Liver (tissue), 9 donors: ENCODE data around the gene TCP1. TPM values are rescaled to one million over a fixed set of nuclear protein-coding genes. Genes with fewer than 3 reads are reported as not detected.

Experiments
- DNase-seq: peaks from one replicate; pipeline ENCODE4 v3.0.0-alpha.2; 2017; ENCODE audit warnings: low spot score
- H3K27ac ChIP-seq, 2 donors: one replicate each; pipeline ENCODE4 v1.7.0; 2013; ENCODE audit warnings: inconsistent platforms in 2 of 2, low read length in 2 of 2, control low read depth in 1 of 2, low read depth in 1 of 2, mild to moderate bottlenecking in 1 of 2
- H3K27me3 ChIP-seq, 4 donors: one replicate each; pipeline versions ENCODE4 v1.6.1 to v1.7.0; 2013; ENCODE audit warnings: low read length in 3 of 4, inconsistent platforms in 1 of 4, mild to moderate bottlenecking in 1 of 4, moderate library complexity in 1 of 4; ENCODE audit not compliant: control insufficient read depth in 4 of 4, insufficient read depth in 4 of 4
- H3K36me3 ChIP-seq, 4 donors: one replicate each; pipeline versions ENCODE4 v1.6.1 to v1.7.0; 2013; ENCODE audit warnings: low read length in 3 of 4, mild to moderate bottlenecking in 3 of 4, low read depth in 1 of 4, moderate library complexity in 1 of 4; ENCODE audit not compliant: control insufficient read depth in 4 of 4, insufficient read depth in 3 of 4
- H3K4me1 ChIP-seq, 4 donors: one replicate each; pipeline versions ENCODE4 v1.6.1 to v1.7.0; 2013; ENCODE audit warnings: low read length in 3 of 4, mild to moderate bottlenecking in 3 of 4, moderate library complexity in 1 of 4; ENCODE audit not compliant: control insufficient read depth in 4 of 4, insufficient read depth in 4 of 4
- H3K4me3 ChIP-seq, 3 donors: one replicate each; pipeline versions ENCODE4 v1.6.1 to v1.7.0; 2013; ENCODE audit warnings: low read length in 3 of 3, control low read depth in 1 of 3, low read depth in 1 of 3, mild to moderate bottlenecking in 1 of 3
- H3K9ac ChIP-seq, 2 donors: one replicate each; pipeline ENCODE4 v1.7.0; 2013; ENCODE audit warnings: low read length in 2 of 2, mild to moderate bottlenecking in 2 of 2, moderate library complexity in 2 of 2, control low read depth in 1 of 2, low read depth in 1 of 2
- H3K9me3 ChIP-seq, 4 donors: one replicate each; pipeline versions ENCODE4 v1.6.1 to v1.7.0; 2013; ENCODE audit warnings: low read length in 3 of 4; ENCODE audit not compliant: control insufficient read depth in 4 of 4
- EGR1 ChIP-seq, 2 donors: IDR thresholded peaks; 2 replicates each; pipeline ENCODE4 v1.6.1; 2016 to 2018; ENCODE audit warnings: antibody characterized with exemption in 2 of 2, low read depth in 2 of 2
- FOXA1 ChIP-seq: IDR thresholded peaks from 2 replicates; pipeline ENCODE4 v1.6.1; 2016; ENCODE audit warnings: antibody characterized with exemption
- FOXA2 ChIP-seq: IDR thresholded peaks from 2 replicates; pipeline ENCODE4 v1.6.1; 2016; ENCODE audit warnings: antibody characterized with exemption
- GABPA ChIP-seq, 2 donors: IDR thresholded peaks in 1 of 2; conservative IDR thresholded peaks in 1 of 2; 2 replicates each; pipeline ENCODE4 v1.6.1; 2016; ENCODE audit warnings: antibody characterized with exemption in 2 of 2, mild to moderate bottlenecking in 1 of 2, moderate library complexity in 1 of 2
- HNF4A ChIP-seq, 2 donors: conservative IDR thresholded peaks; 2 replicates each; pipeline ENCODE4 v1.6.1; 2016; ENCODE audit warnings: antibody characterized with exemption in 2 of 2, mild to moderate bottlenecking in 2 of 2
- HNF4G ChIP-seq: IDR thresholded peaks from 2 replicates; pipeline ENCODE4 v1.6.1; 2016; ENCODE audit warnings: antibody characterized with exemption
- JUND ChIP-seq, 2 donors: IDR thresholded peaks; 2 replicates each; pipeline ENCODE4 v1.6.1; 2016; ENCODE audit warnings: antibody characterized with exemption in 2 of 2
- NR2F2 ChIP-seq: IDR thresholded peaks from 2 replicates; pipeline ENCODE4 v1.6.1; 2016; ENCODE audit warnings: antibody characterized with exemption
- RAD21 ChIP-seq, 2 donors: IDR thresholded peaks; 2 replicates each; pipeline ENCODE4 v1.6.1; 2016; ENCODE audit warnings: antibody characterized with exemption in 2 of 2, mild to moderate bottlenecking in 2 of 2
- RXRA ChIP-seq, 2 donors: IDR thresholded peaks; 2 replicates each; pipeline ENCODE4 v1.6.1; 2017 to 2018; ENCODE audit warnings: antibody characterized with exemption in 2 of 2, mild to moderate bottlenecking in 1 of 2
- SP1 ChIP-seq: IDR thresholded peaks from 2 replicates; pipeline ENCODE4 v1.6.1; 2018; ENCODE audit warnings: antibody characterized with exemption, mild to moderate bottlenecking
- TAF1 ChIP-seq: conservative IDR thresholded peaks from 2 replicates; pipeline ENCODE4 v1.6.1; 2016; ENCODE audit warnings: antibody characterized with exemption, mild to moderate bottlenecking
- YY1 ChIP-seq: IDR thresholded peaks from 2 replicates; pipeline ENCODE4 v1.6.1; 2016; ENCODE audit warnings: antibody characterized with exemption, mild to moderate bottlenecking
- WGBS: extraction: QIAGEN DNeasy Blood & Tissue Kit; methylation state at CpG from one replicate; pipeline ENCODE4 v1.1.7; 2013; 5-methylcytosine and 5-hydroxymethylcytosine counted together
- polyA plus RNA-seq, 2 donors: library from polyadenylated mRNA; stranded (reverse) in 1 of 2; unstranded in 1 of 2; fragments of 200-250 nt in 1 of 2; fragments of >200 nt in 1 of 2; fragmentation: Nextera tagmentation in 1 of 2; extraction: Ambion mirVana in 1 of 2; gene quantifications; one replicate each; pipeline versions ENCODE4 v1.2.1 to v1.2.3, GENCODE V29; 2013 to 2015
- total RNA-seq, 2 donors: library from RNA; depleted of rRNA; stranded (reverse); fragments of >200 nt; gene quantifications; one replicate each; pipeline ENCODE4 v1.2.3, GENCODE V29; 2014
- TF ChIP-seq, protein P1 (sequence below): IDR thresholded peaks from 2 replicates; pipeline ENCODE4 v1.6.1; 2016; ENCODE audit warnings: antibody characterized with exemption, mild to moderate bottlenecking
- TF ChIP-seq, protein P2 (sequence below): IDR thresholded peaks from 2 replicates; pipeline ENCODE4 v1.6.1; 2016; ENCODE audit warnings: antibody characterized with exemption
- TF ChIP-seq, protein P3 (sequence below): fragments of 150-350 bp; IDR thresholded peaks from 2 replicates; pipeline ENCODE4 v1.5.1; 2017; ENCODE audit warnings: improper control_type of control experiment, low read depth, low read length; ENCODE audit not compliant: missing input control
- TF ChIP-seq, protein P4 (sequence below): IDR thresholded peaks from 2 replicates; pipeline ENCODE4 v1.6.1; 2016; ENCODE audit warnings: antibody characterized with exemption
- TF ChIP-seq, protein P5 (sequence below): IDR thresholded peaks from 2 replicates; pipeline ENCODE4 v1.6.1; 2016; ENCODE audit warnings: antibody characterized with exemption
- donor health status: healthy.
- donor health status: healthy.
- donor health status: healthy.
- donor health status: healthy.
- donor health status: healthy.

The TCP1 gene
- total and polyA plus RNA-seq, 4 donors = 59.5 to 155 (median 94.3) TPM

DNA sequence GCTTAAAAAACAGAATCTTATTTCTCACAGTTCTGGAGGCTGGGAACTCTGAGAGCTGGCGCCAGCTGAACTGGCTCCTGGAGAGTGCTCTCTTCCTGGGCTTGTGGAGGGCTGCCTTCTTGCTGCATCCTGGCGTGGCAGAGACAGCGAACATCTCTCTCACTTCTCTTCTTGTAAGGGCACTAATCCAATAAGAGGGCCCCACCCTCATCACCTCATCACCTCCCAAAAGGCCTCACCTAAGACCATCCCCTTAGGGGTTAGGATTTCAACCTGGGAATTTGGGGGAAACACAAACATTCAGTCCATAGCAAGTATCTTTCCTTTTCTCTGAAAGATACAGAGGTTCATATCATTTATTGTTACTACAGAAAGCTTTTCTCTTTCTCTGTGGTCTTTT, 34.6 kb upstream of the TCP1 start:
- Histone ChIP-seq H3K27ac (no peak overlapping the region), H3K4me3 (no peak overlapping the region), H3K4me1 (no peaks in the 10 kb centered on the region), H3K36me3 (no peaks in the 10 kb centered on the region), H3K9me3 (no peaks in the 10 kb centered on the region), H3K27me3 (no peaks in the 10 kb centered on the region), H3K9ac (no peak overlapping the region)
- DNase-seq = no peak
- WGBS = 97% methylated on average over 3 of the region's 3 CpGs
- TF ChIP-seq, protein P1, sequence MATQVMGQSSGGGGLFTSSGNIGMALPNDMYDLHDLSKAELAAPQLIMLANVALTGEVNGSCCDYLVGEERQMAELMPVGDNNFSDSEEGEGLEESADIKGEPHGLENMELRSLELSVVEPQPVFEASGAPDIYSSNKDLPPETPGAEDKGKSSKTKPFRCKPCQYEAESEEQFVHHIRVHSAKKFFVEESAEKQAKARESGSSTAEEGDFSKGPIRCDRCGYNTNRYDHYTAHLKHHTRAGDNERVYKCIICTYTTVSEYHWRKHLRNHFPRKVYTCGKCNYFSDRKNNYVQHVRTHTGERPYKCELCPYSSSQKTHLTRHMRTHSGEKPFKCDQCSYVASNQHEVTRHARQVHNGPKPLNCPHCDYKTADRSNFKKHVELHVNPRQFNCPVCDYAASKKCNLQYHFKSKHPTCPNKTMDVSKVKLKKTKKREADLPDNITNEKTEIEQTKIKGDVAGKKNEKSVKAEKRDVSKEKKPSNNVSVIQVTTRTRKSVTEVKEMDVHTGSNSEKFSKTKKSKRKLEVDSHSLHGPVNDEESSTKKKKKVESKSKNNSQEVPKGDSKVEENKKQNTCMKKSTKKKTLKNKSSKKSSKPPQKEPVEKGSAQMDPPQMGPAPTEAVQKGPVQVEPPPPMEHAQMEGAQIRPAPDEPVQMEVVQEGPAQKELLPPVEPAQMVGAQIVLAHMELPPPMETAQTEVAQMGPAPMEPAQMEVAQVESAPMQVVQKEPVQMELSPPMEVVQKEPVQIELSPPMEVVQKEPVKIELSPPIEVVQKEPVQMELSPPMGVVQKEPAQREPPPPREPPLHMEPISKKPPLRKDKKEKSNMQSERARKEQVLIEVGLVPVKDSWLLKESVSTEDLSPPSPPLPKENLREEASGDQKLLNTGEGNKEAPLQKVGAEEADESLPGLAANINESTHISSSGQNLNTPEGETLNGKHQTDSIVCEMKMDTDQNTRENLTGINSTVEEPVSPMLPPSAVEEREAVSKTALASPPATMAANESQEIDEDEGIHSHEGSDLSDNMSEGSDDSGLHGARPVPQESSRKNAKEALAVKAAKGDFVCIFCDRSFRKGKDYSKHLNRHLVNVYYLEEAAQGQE = no peak
- TF ChIP-seq NR2F2 = no peak
- TF ChIP-seq JUND (IDR thresholded peaks at IDR 0.05) = no peak
- no peak for TF ChIP-seq FOXA2
- TF ChIP-seq, protein P2, sequence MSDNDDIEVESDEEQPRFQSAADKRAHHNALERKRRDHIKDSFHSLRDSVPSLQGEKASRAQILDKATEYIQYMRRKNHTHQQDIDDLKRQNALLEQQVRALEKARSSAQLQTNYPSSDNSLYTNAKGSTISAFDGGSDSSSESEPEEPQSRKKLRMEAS = no peak
- TF ChIP-seq HNF4A (conservative IDR thresholded peaks at IDR 0.05) = no peak
- TF ChIP-seq FOXA1 = no peak
- TF ChIP-seq, protein P3, sequence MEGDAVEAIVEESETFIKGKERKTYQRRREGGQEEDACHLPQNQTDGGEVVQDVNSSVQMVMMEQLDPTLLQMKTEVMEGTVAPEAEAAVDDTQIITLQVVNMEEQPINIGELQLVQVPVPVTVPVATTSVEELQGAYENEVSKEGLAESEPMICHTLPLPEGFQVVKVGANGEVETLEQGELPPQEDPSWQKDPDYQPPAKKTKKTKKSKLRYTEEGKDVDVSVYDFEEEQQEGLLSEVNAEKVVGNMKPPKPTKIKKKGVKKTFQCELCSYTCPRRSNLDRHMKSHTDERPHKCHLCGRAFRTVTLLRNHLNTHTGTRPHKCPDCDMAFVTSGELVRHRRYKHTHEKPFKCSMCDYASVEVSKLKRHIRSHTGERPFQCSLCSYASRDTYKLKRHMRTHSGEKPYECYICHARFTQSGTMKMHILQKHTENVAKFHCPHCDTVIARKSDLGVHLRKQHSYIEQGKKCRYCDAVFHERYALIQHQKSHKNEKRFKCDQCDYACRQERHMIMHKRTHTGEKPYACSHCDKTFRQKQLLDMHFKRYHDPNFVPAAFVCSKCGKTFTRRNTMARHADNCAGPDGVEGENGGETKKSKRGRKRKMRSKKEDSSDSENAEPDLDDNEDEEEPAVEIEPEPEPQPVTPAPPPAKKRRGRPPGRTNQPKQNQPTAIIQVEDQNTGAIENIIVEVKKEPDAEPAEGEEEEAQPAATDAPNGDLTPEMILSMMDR = no peak

DNA sequence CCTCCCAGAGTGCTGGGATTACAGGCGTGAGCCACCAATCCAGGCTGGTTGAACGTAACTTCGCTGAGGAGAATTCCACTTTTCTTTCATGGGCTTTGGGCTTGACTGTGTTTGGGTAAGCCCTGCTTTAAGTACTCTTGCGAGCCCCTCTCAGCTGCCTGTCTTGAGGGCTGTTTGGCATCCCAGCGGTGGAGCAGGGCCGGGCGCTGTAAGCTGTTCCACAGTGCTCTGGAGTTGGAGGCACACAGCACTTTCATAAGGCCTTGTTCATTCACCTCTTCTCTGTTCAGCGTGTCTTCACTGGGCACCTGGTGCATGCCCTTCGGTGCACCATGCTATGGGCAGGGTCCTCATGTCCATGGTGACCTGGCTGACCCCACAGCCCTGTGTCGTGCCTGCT, 32.3 kb upstream of the TCP1 start:
- Histone ChIP-seq H3K36me3 (no peaks in the 10 kb centered on the region), H3K4me1 (no peaks in the 10 kb centered on the region), H3K27ac (no peak overlapping the region), H3K9ac (no peak overlapping the region), H3K9me3 (no peaks in the 10 kb centered on the region), H3K4me3 (no peak overlapping the region), H3K27me3 (no peaks in the 10 kb centered on the region)
- no peak for DNase-seq
- TF ChIP-seq TAF1 = no peak
- TF ChIP-seq JUND (IDR thresholded peaks at IDR 0.05) = no peak
- TF ChIP-seq GABPA (IDR thresholded peaks at IDR 0.05 in 1 of 2, conservative IDR thresholded peaks at IDR 0.05 in 1 of 2) = no peak
- no peak for TF ChIP-seq FOXA2
- TF ChIP-seq, protein P4, sequence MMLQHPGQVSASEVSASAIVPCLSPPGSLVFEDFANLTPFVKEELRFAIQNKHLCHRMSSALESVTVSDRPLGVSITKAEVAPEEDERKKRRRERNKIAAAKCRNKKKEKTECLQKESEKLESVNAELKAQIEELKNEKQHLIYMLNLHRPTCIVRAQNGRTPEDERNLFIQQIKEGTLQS = no peak
- no peak for TF ChIP-seq YY1
- TF ChIP-seq HNF4A (conservative IDR thresholded peaks at IDR 0.05) = no peak
- TF ChIP-seq NR2F2 = no peak
- TF ChIP-seq, protein P1 = no peak
- TF ChIP-seq, protein P5, sequence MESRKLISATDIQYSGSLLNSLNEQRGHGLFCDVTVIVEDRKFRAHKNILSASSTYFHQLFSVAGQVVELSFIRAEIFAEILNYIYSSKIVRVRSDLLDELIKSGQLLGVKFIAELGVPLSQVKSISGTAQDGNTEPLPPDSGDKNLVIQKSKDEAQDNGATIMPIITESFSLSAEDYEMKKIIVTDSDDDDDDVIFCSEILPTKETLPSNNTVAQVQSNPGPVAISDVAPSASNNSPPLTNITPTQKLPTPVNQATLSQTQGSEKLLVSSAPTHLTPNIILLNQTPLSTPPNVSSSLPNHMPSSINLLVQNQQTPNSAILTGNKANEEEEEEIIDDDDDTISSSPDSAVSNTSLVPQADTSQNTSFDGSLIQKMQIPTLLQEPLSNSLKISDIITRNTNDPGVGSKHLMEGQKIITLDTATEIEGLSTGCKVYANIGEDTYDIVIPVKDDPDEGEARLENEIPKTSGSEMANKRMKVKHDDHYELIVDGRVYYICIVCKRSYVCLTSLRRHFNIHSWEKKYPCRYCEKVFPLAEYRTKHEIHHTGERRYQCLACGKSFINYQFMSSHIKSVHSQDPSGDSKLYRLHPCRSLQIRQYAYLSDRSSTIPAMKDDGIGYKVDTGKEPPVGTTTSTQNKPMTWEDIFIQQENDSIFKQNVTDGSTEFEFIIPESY = no peak
- no peak for TF ChIP-seq HNF4G
- TF ChIP-seq, protein P2 = no peak
- no peak for TF ChIP-seq FOXA1
- TF ChIP-seq RXRA (IDR thresholded peaks at IDR 0.05) = no peak
- TF ChIP-seq RAD21 (IDR thresholded peaks at IDR 0.05) = no peak
- no peak for TF ChIP-seq EGR1 (IDR thresholded peaks at IDR 0.05; ENCODE audit: low read depth in 2 of 2)
- TF ChIP-seq, protein P3 = no peak
- TF ChIP-seq SP1 = no peak
- WGBS = 93% methylated on average over 10 of the region's 10 CpGs
